Renal pelvis (tissue), 12 donors: ENCODE data around the gene IGFBP4. TPM values are rescaled to one million over a fixed set of nuclear protein-coding genes. Genes with fewer than 3 reads are reported as not detected.
"Not testable (repeated sequence)": the region's sequence is repeated elsewhere in the genome, so short reads cannot be mapped to it uniquely, and the experiment has no call there.

Source experiments
- DNase-seq: peaks from one replicate; pipeline ENCODE4 v3.0.0-alpha.2; 2013
- long read RNA-seq, 16 experiments: transcript quantifications; one replicate each; lab custom pipeline, GENCODE V29; 2026
- polyA plus RNA-seq, 3 donors: library from polyadenylated mRNA; unstranded; fragments of 120-200 nt; gene quantifications; one replicate each; pipeline ENCODE4 v1.2.1, GENCODE V29; 2013; ENCODE audit not compliant: insufficient read length in 3 of 3

IGFBP4 gene
- polyA plus RNA-seq, result 100 to 1,000 TPM; 341 to 358 (median 349) TPM
- long read RNA-seq, donor 1, transcript IGFBP4-201 (4 exons, 2,200 nt), result major isoform, 122 of 142 reads
- long read RNA-seq, donor 1, partial matches to known transcripts, result 20 of 142 reads
- long read RNA-seq, donor 1, other reads (novel, unspliced or antisense), result 0 of 142 reads
- long read RNA-seq, donor 2, transcript IGFBP4-201 (4 exons, 2,200 nt), result major isoform, 126 of 131 reads
- long read RNA-seq, donor 2, partial matches to known transcripts, result 5 of 131 reads
- long read RNA-seq, donor 2, other reads (novel, unspliced or antisense), result 0 of 131 reads
- long read RNA-seq, donor 3, transcript IGFBP4-201 (4 exons, 2,200 nt), result major isoform, 129 of 305 reads
- long read RNA-seq, donor 3, partial matches to known transcripts, result 176 of 305 reads
- long read RNA-seq, donor 3, other reads (novel, unspliced or antisense), result 0 of 305 reads
- long read RNA-seq, donor 4, transcript IGFBP4-201 (4 exons, 2,200 nt), result major isoform, 108 of 258 reads
- long read RNA-seq, donor 4, partial matches to known transcripts, result 150 of 258 reads
- long read RNA-seq, donor 4, other reads (novel, unspliced or antisense), result 0 of 258 reads
- long read RNA-seq, donor 5, transcript IGFBP4-201 (4 exons, 2,200 nt), result major isoform, 78 of 161 reads
- long read RNA-seq, donor 5, partial matches to known transcripts, result 83 of 161 reads
- long read RNA-seq, donor 5, other reads (novel, unspliced or antisense), result 0 of 161 reads
- long read RNA-seq, donor 6, transcript IGFBP4-201 (4 exons, 2,200 nt), result major isoform, 52 of 57 reads
- long read RNA-seq, donor 6, partial matches to known transcripts, result 5 of 57 reads
- long read RNA-seq, donor 6, other reads (novel, unspliced or antisense), result 0 of 57 reads
- long read RNA-seq, donor 7, transcript IGFBP4-201 (4 exons, 2,200 nt), result major isoform, 212 of 275 reads
- long read RNA-seq, donor 7, partial matches to known transcripts, result 56 of 275 reads
- long read RNA-seq, donor 7, other reads (novel, unspliced or antisense), result 7 of 275 reads
- long read RNA-seq, donor 8, transcript IGFBP4-201 (4 exons, 2,200 nt), result major isoform, 148 of 190 reads
- long read RNA-seq, donor 8, partial matches to known transcripts, result 42 of 190 reads
- long read RNA-seq, donor 8, other reads (novel, unspliced or antisense), result 0 of 190 reads
- long read RNA-seq, donor 9, transcript IGFBP4-201 (4 exons, 2,200 nt), result major isoform, 193 of 443 reads
- long read RNA-seq, donor 9, partial matches to known transcripts, result 244 of 443 reads
- long read RNA-seq, donor 9, other reads (novel, unspliced or antisense), result 6 of 443 reads
- long read RNA-seq, donor 10, transcript IGFBP4-201 (4 exons, 2,200 nt), result major isoform, 131 of 167 reads
- long read RNA-seq, donor 10, partial matches to known transcripts, result 36 of 167 reads
- long read RNA-seq, donor 10, other reads (novel, unspliced or antisense), result 0 of 167 reads
- long read RNA-seq, donor 11, transcript IGFBP4-201 (4 exons, 2,200 nt), result major isoform, 89 of 120 reads
- long read RNA-seq, donor 11, partial matches to known transcripts, result 31 of 120 reads
- long read RNA-seq, donor 11, other reads (novel, unspliced or antisense), result 0 of 120 reads
- long read RNA-seq, donor 12, transcript IGFBP4-201 (4 exons, 2,200 nt), result major isoform, 146 of 295 reads
- long read RNA-seq, donor 12, partial matches to known transcripts, result 149 of 295 reads
- long read RNA-seq, donor 12, other reads (novel, unspliced or antisense), result 0 of 295 reads
- long read RNA-seq, donor 13, transcript IGFBP4-201 (4 exons, 2,200 nt), result major isoform, 48 of 188 reads
- long read RNA-seq, donor 13, partial matches to known transcripts, result 140 of 188 reads
- long read RNA-seq, donor 13, other reads (novel, unspliced or antisense), result 0 of 188 reads
- long read RNA-seq, donor 14, result 0 reads
- long read RNA-seq, donor 15, result 0 reads
- long read RNA-seq, donor 16, transcript IGFBP4-201 (4 exons, 2,200 nt), result major isoform, 117 of 195 reads
- long read RNA-seq, donor 16, partial matches to known transcripts, result 78 of 195 reads
- long read RNA-seq, donor 16, other reads (novel, unspliced or antisense), result 0 of 195 reads

GRCh38 chr17:40443196-40443987 lies at the start of gene IGFBP4:
IGFBP4 (plus strand) TSS chr17:40443450; CDS start chr17:40443736, 286 bp downstream.
- DNase-seq, result peak; percentile 85

- peak; percentile 48 for DNase-seq
These were observed 44.1 kb upstream of the IGFBP4 start for GRCh38 chr17:40399185-40399584.

- no peak for DNase-seq
These were observed 40.6 kb upstream of the IGFBP4 start for GRCh38 chr17:40402668-40403067.

- DNase-seq, result no peak
These were observed 39.2 kb upstream of the IGFBP4 start for GRCh38 chr17:40404003-40404402.

- DNase-seq, result no peak
These were observed 35.8 kb upstream of the IGFBP4 start for GRCh38 chr17:40407460-40407859.

GRCh38 chr17:40409540-40409939 lies 33.7 kb upstream of the IGFBP4 start:
- DNase-seq, result not testable (repeated sequence)

- no peak for DNase-seq
These were observed 33.2 kb upstream of the IGFBP4 start for GRCh38 chr17:40410082-40410481.

- no peak for DNase-seq
These were observed 31.4 kb upstream of the IGFBP4 start for GRCh38 chr17:40411821-40412220.

- no peak for DNase-seq
These were observed 30.4 kb upstream of the IGFBP4 start for GRCh38 chr17:40412880-40413279.

- not testable (repeated sequence) for DNase-seq
These were observed 28.9 kb upstream of the IGFBP4 start for GRCh38 chr17:40414312-40414711.

GRCh38 chr17:40415390-40415789 lies 27.9 kb upstream of the IGFBP4 start:
- no peak for DNase-seq

- DNase-seq, result no peak
These were observed 26.6 kb upstream of the IGFBP4 start for GRCh38 chr17:40416671-40417070.

GRCh38 chr17:40417258-40417608 lies 26.0 kb upstream of the IGFBP4 start:
- no peak for DNase-seq

GRCh38 chr17:40417609-40418427 lies 25.4 kb upstream of the IGFBP4 start, which contains the start of gene TOP2A:
TOP2A (minus strand) TSS chr17:40417896; CDS start chr17:40417791, 105 bp downstream.
- peak; percentile 100 for DNase-seq

- no peak for DNase-seq
These were observed 24.9 kb upstream of the IGFBP4 start for GRCh38 chr17:40418428-40418706.

- no peak for DNase-seq
These were observed 23.5 kb upstream of the IGFBP4 start for GRCh38 chr17:40419559-40420331.

GRCh38 chr17:40422990-40423633 lies 20.1 kb upstream of the IGFBP4 start:
- no peak for DNase-seq
